Retinal pigment epithelial cell (primary cell): ENCODE measurements around the gene AP1G2.

Experiments used
- DNase-seq: peaks from one replicate; pipeline ENCODE4 v3.0.0-alpha.2; 2010; ENCODE audit warnings: low read depth
- H3K4me3 ChIP-seq: 2 replicates; pipeline ENCODE4 v1.5.1; 2011; ENCODE audit warnings: mild to moderate bottlenecking, low read length, control low read depth, moderate library complexity
- TF ChIP-seq, protein P1 (sequence below): conservative IDR thresholded peaks from 2 replicates; pipeline ENCODE4 v1.5.1; 2011; ENCODE audit warnings: low read depth, low read length, control low read depth, inconsistent platforms

The AP1G2 gene

DNA sequence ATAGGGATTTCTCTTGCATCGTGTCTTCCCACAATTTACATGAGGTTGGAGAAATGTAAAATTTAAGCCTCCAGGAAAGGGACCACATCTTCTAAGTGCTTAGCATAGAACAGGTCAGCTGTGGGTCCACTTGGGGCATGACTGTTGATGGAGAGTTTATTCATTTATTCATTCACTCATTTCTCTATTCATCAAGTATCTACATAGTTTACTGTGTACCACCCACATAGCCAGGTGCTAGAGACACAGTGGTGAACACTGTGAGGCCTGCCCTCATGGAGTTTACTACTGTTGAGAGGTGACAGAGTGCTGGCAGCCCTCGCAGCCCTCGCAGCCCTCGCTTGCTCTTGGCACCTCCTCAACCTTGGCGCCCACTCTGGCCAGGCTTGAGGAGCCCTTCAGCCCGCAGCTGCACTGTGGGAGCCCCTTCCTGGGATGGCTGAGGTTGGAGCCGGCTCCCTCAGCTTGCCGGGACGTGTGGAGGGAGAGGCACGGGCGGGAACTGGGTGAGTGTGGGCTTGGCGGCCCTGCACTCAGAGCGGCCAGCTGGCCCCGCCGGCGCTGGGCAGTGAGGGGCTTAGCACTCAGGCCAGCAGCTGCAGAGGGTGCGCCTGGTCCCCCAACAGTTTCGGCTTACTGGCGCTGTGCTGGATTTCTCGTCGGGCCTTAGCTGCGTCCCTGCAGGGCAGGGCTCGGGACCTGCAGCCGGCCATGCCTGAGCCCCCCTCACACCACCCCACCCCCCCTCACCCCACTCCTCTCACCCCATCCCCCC lies 12.7 kb upstream of the AP1G2 start:
- TF ChIP-seq, protein P1, sequence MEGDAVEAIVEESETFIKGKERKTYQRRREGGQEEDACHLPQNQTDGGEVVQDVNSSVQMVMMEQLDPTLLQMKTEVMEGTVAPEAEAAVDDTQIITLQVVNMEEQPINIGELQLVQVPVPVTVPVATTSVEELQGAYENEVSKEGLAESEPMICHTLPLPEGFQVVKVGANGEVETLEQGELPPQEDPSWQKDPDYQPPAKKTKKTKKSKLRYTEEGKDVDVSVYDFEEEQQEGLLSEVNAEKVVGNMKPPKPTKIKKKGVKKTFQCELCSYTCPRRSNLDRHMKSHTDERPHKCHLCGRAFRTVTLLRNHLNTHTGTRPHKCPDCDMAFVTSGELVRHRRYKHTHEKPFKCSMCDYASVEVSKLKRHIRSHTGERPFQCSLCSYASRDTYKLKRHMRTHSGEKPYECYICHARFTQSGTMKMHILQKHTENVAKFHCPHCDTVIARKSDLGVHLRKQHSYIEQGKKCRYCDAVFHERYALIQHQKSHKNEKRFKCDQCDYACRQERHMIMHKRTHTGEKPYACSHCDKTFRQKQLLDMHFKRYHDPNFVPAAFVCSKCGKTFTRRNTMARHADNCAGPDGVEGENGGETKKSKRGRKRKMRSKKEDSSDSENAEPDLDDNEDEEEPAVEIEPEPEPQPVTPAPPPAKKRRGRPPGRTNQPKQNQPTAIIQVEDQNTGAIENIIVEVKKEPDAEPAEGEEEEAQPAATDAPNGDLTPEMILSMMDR = no peak
- no peak for DNase-seq
- no peak overlapping the region for H3K4me3 ChIP-seq

DNA sequence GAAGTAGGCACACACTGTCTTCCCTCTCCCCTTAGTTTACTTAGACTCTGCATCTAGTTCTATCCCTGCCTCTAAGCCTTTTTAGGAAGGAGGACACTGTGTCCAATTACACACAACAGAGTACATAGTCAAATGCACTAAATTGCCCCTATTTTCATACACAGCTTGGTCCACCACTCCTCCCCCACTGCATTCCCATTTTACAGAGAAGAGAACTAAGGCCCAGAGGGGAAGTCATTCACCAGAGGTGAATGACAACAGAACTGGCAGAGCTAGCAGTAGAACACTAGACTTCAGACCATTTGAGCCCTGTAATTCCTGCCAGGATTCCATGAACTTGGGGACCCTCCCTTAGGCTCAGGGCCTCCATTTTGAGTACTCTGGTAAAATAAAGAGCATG lies 12.1 kb upstream of the AP1G2 start:
- no peak for DNase-seq
- H3K4me3 ChIP-seq = no peak overlapping the region
- TF ChIP-seq, protein P1 = no peak

DNA sequence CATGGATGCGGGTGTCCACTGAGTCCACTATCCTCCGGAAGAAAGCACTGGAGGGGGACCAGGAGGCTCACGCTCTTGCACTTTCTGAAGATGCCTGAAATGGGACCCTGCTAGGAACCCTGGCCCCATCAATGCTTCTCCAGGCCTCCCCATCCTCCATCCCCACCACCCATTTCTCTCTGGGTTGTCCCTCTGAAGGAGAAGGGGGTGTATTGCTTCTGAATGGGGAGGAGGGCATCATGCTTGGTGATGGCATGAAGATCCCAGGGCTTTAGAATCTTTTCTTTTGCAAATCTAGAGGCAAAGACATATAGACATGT lies 11.7 kb upstream of the AP1G2 start:
- no peak overlapping the region for H3K4me3 ChIP-seq
- DNase-seq = no peak
- TF ChIP-seq, protein P1 = no peak

DNA sequence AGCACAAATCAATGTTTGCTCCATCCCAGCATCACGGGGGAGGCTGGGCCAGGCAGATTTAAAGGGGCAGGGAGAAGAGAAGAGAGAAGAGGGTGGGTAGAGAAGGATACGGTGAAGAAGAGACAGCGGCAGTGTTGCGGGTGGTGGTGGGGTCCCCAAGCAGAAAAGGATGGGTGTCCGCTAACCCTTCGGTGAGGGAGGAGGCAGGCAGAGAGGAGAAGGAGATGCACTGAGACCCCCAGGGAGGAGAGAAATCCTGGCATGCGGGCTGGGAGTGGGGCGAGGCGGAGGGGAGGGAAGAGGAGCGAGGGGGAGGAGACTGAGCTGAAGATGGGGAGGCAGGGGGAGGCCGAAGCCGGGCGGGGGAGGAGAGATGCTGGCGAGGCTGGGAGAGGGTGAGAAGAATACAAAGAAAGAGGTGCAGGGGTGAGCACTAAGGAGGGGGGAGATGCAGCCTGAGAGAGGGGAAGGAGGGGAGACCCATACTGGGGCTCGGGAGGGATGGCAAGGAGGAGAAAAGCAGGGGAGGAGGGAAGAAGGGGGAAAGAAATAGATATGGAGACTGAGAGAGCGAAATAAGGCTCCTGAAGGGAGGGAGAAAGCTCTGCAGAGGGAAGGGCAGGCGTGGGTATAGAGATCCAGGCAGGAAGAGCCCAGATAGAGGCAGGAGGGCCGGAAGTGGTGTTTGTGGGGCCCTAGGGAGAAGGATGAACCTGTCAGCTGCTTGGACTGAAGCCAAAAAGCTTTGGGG lies 11.1 kb upstream of the AP1G2 start, which contains the start of gene JPH4:
Gene JPH4 (minus strand): TSS at position 231 of the 751 bp plus-strand sequence. CDS start 1,337 bp downstream, outside the sequence.
- TF ChIP-seq, protein P1 = no peak
- H3K4me3 ChIP-seq = no peak within 1 kb of the TSS
- DNase-seq = no peak

DNA sequence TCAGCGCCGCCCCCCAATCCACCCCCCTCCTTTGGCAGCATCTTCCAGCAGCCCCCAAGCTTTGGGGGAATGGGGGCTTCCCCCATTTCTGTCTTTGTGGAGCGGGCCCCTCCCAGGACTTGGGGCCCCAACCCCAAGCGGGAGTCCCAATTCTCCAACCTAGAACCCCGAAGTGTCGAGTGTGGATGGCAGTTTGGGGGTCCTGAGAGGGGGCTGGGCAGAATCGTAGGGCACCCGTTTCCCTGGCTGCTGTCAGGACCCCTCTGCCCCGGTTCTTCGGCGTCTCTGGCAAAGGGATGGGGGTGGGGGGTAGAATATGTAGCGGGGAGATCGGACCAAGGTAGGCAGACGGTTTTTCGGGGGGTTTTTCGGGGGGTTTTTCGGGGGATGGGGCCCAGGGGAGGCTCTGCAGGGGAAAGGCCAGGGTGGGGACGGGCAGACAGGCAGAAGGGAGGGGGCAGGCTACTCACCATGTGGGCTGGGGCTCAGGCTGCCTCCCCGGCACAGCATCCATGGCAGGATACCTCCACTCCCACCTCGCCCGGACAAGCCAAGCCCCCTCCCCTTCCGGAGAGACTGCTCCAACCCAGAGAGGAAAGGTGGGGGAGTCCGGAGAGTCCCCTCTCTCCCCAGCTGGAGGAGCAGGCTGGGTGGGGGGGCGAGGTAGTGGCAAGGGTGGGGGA lies 10.3 kb upstream of the AP1G2 start:
- H3K4me3 ChIP-seq = no peak overlapping the region
- DNase-seq = no peak
- TF ChIP-seq, protein P1 = no peak

DNA sequence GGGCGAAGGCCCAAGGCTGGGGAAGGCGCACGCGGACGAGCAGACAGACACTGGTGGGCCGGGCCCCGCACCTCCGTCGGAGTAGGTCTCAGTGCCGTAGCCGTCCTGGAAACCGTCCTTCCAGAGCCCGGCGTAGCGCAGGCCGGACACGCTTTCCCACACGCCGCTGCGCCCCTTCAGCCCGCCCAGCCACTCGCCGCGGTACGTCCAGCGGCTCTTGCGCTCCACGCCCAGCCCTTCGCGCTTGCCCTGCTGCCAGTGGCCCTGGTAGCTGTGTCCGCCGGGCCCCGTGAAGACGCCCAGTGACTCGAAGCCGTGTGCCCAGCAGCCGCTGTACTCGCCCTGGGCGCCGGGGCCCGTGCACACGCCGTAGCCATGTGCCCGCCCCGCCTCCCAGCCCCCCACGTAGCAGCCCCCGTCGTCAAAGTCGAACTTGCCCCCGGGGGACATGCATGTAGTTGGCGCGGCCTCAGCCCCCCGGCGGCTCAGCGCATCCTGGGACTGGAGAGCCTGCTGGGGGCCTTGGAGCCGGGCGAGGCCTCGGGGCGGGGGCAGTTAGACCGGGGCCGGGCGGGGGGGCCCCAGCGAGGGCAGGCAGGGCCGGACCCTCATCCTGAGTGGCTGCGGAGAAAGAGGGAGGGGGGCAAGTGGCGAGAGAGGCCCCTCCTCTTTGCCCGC lies 9.6 kb upstream of the AP1G2 start:
- TF ChIP-seq, protein P1 = no peak
- no peak for DNase-seq

More for the DNA sequence above, 9.6 kb upstream of the AP1G2 start:
- H3K4me3 ChIP-seq = no peak overlapping the region
